ENCODE measurements around the gene GAL3ST2.
A peak's percentile ranks its signal among the peaks of the same experiment; 100 is the strongest.
"Not testable (repeated sequence)": the region's sequence is repeated elsewhere in the genome, so short reads cannot be mapped to it uniquely, and the experiment has no call there.

The GAL3ST2 gene

GRCh38 chr2:241732513-241733186, 44.0 kb upstream of the GAL3ST2 start:
- not testable (repeated sequence) for DNase-seq (ENCODE audit: extremely low read depth, insufficient read length); H3K36me3 ChIP-seq (ENCODE audit: control insufficient read depth, insufficient read depth, low read length); H3K27me3 ChIP-seq (replicated peaks; ENCODE audit: control insufficient read depth, insufficient read depth, low read length); H3K4me3 ChIP-seq (replicated peaks; ENCODE audit: low read depth, low read length)
- TF ChIP-seq CTCF (IDR thresholded peaks at IDR 0.05; ENCODE audit: insufficient read depth, low read length, poor library complexity, severe bottlenecking) = peak; percentile 39

DNA sequence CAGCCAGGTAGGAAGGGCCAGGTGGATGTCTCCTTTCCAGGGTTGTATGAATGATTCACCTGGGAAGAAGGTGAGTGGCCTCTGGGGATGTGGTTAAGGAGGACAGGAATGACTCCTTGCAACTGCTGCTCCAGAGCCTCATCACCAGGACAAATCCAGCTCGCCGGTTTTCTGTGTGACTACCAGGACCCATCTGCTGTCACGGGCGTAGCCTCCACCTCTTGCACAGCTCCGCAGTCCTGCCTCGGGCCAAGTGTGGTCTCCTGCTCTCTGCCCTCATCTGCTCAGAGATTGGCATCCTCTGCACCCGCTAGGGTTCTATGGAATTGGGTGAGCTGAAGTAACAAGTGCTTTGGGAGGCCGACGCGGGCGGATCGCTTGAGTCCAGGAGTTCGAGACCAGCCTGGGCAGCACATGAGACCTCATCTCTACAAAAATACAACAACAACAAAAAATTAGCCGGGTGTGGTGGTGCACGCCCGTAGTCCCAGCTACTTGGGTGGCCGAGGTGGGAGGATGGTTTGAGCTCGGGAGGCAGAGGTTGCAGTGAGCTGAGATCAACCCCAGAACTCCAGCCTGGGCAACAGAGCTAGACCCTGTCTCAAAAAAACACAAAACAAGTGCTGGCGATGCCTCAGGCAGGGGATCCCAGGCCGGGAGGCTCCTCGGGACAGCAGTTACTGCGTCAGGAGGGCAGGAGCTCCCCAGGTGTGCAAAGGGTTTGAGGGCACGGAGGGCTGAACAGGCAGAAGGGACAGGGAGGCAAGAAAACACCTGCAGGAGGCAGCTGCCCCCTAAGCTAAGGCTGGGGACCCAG, 43.0 kb upstream of the GAL3ST2 start:
- H3K4me3 ChIP-seq (replicated peaks; ENCODE audit: low read depth, low read length) = peak overlapping the region; percentile 54; the same call in 1 of the 2 replicates
- no peaks in the 10 kb centered on the region for H3K27me3 ChIP-seq (replicated peaks; ENCODE audit: control insufficient read depth, insufficient read depth, low read length)
- DNase-seq (ENCODE audit: extremely low read depth, insufficient read length) = no peak
- TF ChIP-seq CTCF (IDR thresholded peaks at IDR 0.05; ENCODE audit: insufficient read depth, low read length, poor library complexity, severe bottlenecking) = no peak
- H3K36me3 ChIP-seq (ENCODE audit: control insufficient read depth, insufficient read depth, low read length) = peaks cover 2% of the 10 kb centered on the region; the same call in 1 of the 2 replicates

DNA sequence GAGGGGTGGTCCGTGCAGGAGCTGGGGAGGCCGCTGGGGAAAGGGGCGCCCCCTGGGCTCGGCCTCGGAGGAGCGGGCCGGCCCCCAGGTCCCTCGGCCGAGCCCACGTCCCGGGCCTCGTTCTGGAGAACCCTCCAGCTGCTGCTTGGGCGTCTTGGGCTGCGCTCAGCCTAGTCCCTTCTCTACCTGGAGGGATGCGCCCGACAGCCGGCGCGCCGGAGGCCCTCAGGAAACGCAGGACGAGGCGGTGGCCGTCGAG, 42.5 kb upstream of the GAL3ST2 start:
- H3K4me3 ChIP-seq (replicated peaks; ENCODE audit: low read depth, low read length) = peak overlapping the region; percentile 54
- peak; percentile 17 for TF ChIP-seq CTCF (IDR thresholded peaks at IDR 0.05; ENCODE audit: insufficient read depth, low read length, poor library complexity, severe bottlenecking)
- DNase-seq (ENCODE audit: extremely low read depth, insufficient read length) = no peak

GRCh38 chr2:241734467-241735208, 42.0 kb upstream of the GAL3ST2 start, which contains the start of gene D2HGDH:
Gene D2HGDH, plus strand, starts transcription at chr2:241734630. Its CDS starts 595 bp downstream, at chr2:241735225.
- H3K36me3 ChIP-seq (ENCODE audit: control insufficient read depth, insufficient read depth, low read length) = peaks cover 2% of the 10 kb centered on the region; the same call in 1 of the 2 replicates
- no peak for TF ChIP-seq CTCF (IDR thresholded peaks at IDR 0.05; ENCODE audit: insufficient read depth, low read length, poor library complexity, severe bottlenecking)
- H3K27me3 ChIP-seq (replicated peaks; ENCODE audit: control insufficient read depth, insufficient read depth, low read length) = no peaks in the 10 kb centered on the region
- peak within 1 kb of the TSS; percentile 88 for H3K4me3 ChIP-seq (replicated peaks; ENCODE audit: low read depth, low read length)
- peak; percentile 87 for DNase-seq (ENCODE audit: extremely low read depth, insufficient read length)

More for the DNA sequence above, 42.5 kb upstream of the GAL3ST2 start:
- H3K27me3 ChIP-seq (replicated peaks; ENCODE audit: control insufficient read depth, insufficient read depth, low read length) = no peaks in the 10 kb centered on the region
- H3K36me3 ChIP-seq (ENCODE audit: control insufficient read depth, insufficient read depth, low read length) = peaks cover 2% of the 10 kb centered on the region; the same call in 1 of the 2 replicates

GRCh38 chr2:241736111-241736510, 40.5 kb upstream of the GAL3ST2 start:
- no peak for TF ChIP-seq CTCF (IDR thresholded peaks at IDR 0.05; ENCODE audit: insufficient read depth, low read length, poor library complexity, severe bottlenecking)
- no peak overlapping the region for H3K4me3 ChIP-seq (replicated peaks; ENCODE audit: low read depth, low read length)
- DNase-seq (ENCODE audit: extremely low read depth, insufficient read length) = no peak
- peaks cover 2% of the 10 kb centered on the region for H3K36me3 ChIP-seq (ENCODE audit: control insufficient read depth, insufficient read depth, low read length)
- H3K27me3 ChIP-seq (replicated peaks; ENCODE audit: control insufficient read depth, insufficient read depth, low read length) = no peaks in the 10 kb centered on the region
